DLD1 (cell line): ENCODE measurements around the gene KCNH6.

ENCODE experiments used
- in situ Hi-C: cut with HindIII; loops from 2 replicates; pipeline ENCODE4 v1.10.0; 2017; ENCODE audit warnings: low sequenced_read_pairs

The KCNH6 gene

DNA sequence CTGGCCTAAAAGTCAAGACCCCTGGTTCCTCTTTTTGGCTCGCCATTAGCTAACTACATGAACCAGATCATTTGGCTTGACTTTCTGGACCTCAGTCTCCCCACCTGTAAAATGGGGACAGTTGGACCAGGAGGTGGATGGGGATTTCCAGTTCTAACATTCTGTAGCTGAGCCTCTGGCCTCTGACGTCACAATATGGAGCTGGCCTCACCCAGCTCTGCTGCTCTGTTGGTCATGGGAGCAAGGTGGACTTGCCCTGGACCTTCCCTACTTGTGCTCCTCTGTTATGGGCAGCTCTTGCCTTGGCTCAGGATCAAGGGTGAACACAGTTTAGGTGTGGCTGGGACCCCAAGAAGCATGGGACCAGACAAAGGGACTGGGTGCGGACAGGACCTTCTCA, 16.5 kb upstream of the KCNH6 start:
- in situ Hi-C loops: no loop called here

DNA sequence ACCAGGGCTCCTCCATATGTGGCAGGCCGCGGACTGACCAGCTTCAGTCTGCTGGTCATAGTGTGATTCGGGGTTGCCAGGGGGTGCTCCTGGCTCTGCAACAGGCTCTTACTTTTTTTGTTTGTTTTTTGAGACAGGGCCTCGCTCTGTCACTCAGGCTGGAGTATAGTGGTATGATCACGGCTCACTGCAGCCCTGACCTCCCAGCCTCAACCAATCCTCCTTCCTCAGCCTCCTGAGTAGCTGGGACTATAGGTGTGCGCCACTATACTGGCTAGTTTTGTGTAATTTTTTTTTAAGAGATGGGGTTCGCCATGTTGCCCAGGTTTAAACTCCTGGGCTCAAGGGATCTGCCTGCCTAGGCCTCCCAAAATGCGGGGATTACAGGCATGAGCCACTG, 11.8 kb upstream of the KCNH6 start:
- in situ Hi-C loops: no loop called here

DNA sequence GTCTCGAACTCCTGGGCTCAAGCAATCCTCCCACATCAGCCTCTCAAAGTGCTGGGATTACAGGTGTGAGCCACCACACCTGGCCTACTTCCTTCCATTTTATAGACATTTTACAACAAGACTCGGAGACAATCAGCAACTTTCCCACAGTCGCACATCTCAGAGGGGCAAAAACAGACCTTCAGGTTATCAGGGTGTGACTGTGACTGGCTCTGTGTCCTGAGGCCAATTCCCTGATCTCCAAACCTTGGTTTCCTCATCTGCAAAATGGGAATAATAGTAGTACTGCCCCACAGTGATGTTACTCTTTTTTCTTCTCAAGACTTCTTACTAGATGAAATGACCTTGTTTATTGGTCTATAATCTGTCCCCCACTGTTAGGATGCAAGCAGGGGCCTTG, 10.8 kb upstream of the KCNH6 start:
- in situ Hi-C loops: no loop called here

DNA sequence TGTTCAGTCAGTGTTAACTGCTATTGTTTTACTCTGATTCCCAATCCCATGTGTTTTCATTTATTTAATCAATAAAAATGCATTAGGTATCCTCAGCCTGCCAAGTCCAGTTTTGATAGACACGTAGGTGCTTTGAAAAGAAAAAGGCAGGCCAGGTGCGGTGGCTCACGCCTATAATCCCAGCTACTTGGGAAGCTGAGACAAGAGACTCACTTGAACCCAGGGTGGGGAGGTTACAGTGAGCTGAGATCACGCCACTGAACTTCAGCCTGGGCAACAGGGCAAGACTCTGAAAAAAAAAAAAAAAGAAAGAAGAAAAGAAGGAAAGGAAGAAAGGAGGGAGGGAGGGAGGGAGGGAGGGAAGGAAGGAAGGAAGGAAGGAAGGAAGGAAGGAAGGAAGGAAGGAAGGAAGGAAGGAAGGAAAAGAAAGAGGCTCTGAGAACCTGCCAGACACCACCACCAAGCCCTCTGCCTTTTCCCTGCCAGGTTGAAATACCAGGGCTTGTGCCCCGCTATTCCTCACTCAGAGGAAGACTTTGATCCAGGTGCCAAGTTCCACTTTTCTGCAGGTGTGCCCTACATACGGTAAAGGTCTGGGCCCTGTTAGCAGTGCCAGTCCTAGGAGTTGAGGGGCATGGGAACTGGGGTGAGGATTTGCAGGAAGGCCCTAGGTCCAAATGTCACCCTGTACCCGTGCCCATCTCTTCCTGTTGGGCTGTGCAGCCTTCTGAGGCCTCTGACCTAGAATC, 10.1 kb upstream of the KCNH6 start:
- in situ Hi-C loops: no loop called here

DNA sequence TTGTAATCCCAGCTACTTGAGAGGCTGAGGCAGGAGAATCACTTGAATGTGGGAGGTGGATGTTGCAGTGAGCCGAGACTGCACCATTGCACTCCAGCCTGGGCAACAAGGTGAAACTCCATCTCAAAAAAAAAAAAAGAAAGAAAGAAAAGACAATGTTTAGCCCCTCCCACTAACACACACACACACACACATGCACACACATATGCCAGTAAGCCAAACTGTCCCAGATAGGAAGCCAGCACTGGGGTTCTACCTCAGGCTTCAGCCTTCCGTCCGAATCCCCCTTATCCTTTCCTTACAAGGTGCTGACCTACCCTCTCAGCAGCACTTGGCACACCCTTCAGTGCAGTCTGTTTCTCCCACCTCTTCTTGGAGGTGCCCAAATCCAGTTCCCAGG, 8.7 kb upstream of the KCNH6 start:
- in situ Hi-C loops: no loop called here

DNA sequence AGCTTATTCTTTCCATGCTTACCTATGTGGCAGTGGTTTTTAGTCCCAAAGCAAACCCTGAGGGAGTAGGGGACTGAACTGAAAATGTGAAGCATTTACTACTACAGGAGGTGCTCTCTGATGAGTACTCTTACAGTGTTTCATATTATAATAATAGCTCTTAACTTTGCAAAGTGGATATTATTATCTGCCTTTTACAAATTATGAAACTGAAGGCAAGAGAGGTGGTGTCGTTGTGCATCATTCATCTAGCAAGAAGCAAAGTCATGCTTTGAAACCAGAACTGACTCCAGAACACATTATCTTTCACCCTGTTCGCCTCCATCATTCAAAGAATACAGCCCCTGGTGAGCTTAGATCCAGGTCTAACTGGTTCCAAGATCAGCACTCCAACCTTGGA, 8.2 kb upstream of the KCNH6 start:
- in situ Hi-C loops: no loop called here

DNA sequence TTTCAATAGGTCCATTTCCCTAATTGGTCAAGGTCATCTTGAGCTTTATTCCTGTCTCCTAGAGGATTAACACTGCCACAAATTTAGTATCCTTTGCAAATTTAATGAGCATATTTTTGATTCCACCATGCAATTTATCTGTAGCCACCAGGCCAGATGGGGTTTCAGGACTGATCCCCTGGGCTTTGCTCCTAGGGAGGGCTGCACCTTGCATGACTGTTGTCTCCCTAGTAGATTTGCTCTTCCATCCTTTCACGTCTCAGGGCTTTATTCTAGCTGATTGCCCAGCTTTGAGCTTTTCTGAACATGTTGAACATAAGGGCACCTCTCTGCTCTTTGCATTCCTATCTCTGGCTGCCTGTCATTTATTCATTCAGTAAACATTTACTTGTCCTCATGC, 7.7 kb upstream of the KCNH6 start:
- in situ Hi-C loops: no loop called here

DNA sequence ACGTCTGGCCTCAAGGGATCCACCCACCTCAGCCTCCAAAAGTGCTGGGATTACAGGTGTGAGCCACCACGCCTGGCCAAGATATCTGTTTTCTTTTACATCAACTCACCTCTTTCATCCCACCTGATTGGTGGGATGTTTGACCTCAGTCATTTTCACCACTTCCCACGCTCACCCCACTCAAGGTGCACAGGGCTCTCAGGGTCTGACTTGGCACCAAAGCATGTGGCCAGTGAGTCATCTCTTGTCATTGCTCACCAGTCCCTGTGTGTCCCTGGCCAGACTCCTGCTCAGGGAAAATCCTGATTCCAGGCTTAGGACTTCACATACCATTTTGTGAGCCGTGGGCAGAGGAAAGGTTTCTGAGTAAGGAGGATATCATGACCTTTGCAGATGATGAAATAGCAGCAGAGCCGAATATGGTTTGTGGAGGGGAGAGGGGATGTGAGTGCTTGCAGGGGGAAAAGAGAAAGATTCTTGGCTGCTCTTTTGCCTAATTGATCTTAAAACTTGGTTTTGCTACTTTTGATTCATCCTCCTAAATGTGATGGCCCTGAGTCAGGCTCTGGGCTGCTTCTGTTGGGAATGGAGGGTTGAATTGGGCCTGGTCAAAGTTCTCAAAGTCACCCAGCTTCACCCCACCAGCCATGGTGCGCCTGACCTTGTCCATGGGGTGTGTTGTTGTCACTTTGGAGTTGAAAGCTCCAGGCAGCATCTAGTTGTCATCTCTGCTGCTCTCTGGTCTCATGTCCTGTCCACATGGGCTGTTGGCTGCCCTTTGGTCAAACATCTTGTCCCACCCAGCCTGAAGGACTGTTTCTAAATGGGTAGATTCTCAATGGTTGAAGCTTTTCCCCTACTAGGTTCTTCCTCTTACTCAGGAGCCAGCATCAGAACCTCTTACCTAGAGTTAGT, 6.0 kb upstream of the KCNH6 start:
- in situ Hi-C loops: no loop called here

DNA sequence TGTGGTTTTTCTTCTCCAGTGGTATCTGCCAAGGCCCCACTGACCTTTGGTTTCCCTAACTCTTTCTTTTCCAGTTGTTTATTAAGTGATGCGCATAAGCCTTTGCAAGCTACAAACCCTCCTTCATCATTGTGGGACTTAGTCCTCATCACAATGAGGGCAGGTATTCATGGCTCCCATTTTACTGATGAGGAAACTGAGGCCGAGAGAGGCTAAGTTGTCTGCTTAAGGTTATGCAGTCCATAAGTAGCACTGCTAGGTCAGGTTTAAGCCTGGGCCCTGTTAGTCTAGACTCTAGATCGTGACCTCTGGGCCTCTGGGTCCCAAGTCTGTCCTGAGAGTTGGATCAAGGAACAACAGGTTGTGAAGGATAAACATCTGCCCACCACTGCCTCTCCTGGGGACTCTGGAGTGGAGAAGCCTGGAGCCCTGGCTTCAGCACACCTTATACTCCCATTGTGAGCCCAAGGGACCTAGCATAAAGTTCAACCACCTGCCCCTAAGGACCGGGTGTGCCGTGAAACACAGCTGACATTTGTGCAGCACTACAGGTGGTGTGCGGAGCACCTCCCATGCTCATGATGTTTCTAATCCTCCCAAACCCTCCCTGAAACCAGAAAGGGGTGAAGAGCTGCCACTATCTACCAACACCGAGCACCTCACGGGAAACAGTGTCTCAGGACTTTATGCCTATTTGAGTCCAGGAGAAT, 5.2 kb upstream of the KCNH6 start:
- in situ Hi-C loops: no loop called here

DNA sequence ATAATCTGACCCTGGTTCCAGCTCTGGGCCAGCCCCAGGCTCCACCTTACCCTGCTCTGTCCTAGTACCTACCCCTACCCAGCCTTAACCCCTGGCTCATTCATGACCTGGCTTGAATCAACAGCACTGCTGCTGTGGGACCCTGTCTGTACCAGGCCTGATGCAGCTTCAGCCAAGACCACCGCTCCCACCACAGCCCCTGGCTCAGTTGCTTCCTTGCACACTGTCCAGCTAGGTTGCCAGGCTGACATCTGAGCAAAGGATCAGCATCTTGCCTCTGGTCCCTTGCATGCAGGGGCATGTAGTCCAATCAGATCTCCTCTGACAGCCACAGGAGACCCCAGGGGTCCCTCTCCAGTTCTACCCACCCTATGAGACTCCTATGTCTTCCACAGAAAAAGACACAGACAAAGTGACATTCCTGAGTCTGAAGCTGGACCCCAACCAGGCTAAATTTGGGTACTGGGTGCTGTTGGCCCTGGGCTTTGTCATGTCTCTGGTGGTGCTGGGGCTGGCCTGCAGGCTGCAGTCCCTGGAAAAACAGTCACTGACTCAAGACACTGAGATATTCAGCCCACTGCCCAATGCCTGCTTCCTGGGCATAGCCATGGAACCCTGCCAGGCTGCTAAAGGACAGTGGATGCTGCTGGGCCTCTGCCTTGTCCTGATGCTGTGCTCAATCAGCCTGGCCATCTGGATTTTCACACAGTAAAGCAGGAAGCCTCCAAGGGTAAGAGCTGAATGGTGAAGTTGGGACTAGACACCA, 3.9 kb upstream of the KCNH6 start:
- in situ Hi-C loops: no loop called here

DNA sequence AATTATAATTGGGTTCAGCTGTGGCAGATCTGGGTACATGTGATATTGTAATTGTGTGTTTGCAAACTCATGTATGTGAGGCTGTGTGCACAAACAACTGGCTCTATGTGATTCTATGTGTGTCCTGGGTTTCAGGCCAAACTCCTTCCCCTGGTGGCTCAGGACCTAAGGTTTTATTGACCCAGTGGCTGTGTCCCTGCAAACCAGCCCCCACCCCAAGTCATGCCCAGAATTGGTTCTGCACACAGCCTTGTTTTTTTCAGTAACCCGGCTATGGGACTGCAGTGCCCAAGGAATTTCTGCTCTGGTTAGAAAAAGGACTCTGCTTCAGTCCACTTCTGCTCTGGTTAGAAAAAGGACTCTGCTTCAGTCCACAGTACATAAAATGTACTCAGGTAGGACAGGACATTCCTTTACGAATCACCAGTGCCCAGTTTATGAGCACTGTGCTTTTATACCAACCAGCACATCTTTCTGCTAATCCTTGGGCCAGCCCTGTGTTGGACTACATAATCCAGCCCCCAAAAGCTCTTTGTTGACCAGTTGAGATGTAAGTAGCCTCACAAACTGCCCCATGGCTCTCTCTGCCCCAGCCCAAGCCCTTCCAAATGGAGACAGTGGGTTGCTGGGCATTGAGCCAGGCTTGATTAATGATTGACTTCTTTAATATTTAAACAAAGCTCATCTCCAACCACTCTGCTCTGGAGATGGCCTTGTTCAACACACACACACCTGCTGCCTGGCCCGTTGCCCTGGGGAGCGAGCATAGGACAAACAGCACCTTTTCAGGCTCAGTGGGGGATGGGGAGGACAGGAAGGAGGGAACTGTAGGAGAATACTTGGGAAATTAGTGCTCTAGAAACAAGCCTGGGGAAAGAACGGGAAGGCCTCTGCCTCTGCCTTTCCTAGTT, 2.9 kb upstream of the KCNH6 start:
- in situ Hi-C loops: no loop called here

DNA sequence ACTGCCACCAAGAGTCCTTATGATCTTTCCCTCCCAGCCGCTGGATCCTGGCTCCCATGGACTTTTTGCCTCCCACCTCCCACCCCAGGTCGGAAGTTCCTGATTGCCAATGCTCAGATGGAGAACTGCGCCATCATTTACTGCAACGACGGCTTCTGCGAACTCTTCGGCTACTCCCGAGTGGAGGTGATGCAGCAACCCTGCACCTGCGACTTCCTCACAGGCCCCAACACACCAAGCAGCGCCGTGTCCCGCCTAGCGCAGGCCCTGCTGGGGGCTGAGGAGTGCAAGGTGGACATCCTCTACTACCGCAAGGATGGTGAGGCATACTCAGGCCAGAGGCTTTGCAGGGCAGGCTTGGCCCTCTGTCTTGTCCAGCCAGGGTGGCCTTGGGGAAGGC, 893 bp downstream of the KCNH6 start:
- in situ Hi-C loops: no loop called here

DNA sequence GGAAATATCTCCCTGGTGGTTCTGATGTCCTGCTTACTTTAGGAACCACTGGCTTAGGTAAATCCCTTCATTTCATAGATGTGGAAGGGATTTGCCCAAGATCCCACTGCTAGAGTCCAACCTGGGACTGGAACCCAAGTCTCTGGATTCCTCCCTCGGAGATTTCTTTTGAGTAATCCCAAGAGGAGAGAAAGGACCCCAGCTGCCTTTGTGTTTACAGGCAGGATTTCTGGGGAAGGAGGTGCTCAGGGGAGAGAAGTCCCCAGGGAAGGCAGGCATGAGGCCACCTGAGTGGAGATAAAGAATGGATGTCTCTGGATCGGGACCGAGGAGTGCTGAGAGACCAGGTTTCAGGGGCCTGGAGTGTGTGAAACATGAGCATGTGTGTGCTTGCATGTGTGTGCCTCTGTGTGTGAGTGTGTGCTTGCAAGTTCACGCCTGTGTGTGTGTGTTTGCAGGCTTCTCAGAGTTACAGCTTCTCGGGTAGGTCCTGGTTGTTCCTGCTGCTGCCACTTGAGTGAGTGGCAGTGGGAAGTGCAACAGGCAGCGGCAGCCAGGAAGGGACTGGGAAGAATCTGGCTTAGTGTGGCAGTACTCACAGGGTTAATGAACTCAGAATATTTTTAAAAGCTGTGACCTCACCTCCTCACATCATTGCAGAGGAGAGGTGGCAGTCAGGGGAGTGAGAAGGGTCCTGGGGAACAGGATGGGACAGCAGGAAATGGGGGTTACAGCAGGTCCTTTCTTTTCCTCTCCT, 2.2 kb downstream of the KCNH6 start:
- in situ Hi-C loops: no loop called here

DNA sequence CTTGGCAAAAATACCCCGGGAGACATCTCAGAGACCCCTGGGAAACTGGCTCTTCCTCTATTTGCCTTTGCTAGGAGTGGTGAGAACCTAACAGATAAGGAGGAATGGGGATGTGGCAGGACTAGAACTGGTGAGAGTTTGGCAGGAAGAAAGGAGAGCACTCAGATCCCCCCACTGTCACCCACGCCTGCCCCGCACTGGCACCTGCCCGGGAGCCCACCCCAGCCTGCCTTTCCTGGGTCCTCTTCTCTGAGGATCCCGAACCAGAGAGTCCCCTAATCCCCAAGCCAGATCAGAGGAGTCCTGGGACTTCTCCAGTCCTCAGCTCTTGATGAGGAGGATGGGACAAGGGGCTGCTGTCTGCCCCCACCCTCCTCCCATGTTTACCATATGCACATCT, 3.7 kb downstream of the KCNH6 start:
- in situ Hi-C loops: no loop called here

DNA sequence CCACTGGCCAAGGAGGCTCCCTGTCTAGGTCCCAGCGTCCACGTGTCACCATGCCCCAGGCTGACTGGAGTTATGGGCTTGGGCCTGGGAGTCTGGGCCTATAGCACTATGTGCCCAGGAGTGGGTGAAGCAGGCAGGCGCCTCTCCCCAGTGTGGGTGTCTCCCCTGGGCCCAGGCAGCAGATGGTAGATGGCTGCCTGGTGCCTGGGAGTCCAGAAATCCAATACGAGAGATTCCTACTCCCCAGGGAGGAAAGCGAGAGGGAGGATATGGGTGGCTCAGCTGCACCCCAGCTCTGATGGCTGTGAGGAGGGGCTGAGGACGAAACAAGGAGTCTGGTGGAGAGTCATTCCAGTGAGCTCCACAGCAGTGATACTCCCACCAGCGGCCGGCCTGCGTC, 5.0 kb downstream of the KCNH6 start:
- in situ Hi-C loops: no loop called here

DNA sequence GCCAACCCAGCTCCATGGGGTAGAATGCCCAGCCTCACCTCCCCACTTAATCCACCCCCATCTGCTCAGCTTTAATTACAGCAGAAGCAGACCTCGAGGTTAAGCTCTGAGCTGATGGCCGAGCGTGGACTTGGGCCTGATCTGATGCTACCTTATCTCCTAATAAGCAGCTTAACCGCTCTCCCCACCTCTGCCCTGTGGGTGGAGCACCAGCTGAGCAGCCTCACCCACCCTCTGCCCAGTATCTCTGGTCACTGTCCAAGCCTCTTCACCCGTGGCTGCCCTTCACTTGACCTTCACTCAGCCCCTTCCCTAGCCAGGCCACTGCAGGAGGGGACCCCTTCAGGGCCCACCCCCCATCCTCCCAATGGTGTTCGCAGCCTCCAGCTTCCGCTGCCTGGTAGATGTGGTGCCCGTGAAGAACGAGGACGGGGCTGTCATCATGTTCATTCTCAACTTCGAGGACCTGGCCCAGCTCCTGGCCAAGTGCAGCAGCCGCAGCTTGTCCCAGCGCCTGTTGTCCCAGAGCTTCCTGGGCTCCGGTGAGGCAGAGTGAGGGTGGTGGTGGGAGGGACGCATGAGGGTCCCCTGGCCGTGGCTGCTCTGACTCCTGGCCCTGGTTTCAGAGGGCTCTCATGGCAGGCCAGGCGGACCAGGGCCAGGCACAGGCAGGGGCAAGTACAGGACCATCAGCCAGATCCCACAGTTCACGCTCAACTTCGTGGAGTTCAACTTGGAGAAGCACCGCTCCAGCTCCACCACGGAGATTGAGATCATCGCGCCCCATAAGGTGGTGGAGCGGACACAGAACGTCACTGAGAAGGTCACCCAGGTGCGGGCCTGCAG, 6.8 kb downstream of the KCNH6 start:
- in situ Hi-C loops: no loop called here

DNA sequence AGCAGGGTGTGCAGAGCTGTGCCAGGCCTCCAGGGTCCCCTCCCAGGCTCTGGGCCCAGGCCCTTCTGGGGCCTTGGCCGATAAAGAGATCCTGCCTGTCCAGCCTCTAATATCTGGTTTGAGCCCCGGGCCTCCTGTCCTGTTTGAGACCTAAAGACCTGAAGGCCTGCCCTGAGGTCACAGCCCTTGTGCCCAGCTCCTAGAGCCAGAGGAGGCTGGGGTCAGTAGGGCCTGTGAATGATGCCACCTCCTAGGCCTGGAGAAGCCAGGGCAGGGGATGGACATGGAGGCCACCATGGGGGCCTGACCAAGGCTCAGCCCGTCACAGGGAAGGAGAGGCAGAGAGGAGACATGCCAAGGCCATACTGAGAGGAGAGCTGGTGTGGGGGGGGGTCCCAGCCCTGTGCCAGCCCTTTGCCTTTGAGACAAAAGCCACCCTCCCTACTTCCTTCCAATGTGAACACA, 7.4 kb downstream of the KCNH6 start:
- in situ Hi-C loops: no loop called here
